IPS DF 4.7 (cell line): ENCODE data around the gene LRRN1.

ENCODE experiments used
- DNase-seq: peaks from one replicate; pipeline ENCODE4 v3.0.0-alpha.2; 2013; ENCODE audit warnings: low spot score; ENCODE audit errors: extremely low read depth

LRRN1 gene

GRCh38 chr3:3799173-3800079 lies at the start of gene LRRN1:
LRRN1 (plus strand) TSS chr3:3799431; CDS start chr3:3844642, 45,211 bp downstream.
- DNase-seq = no peak

- no peak for DNase-seq
Measured at GRCh38 chr3:3753416-3753815, 45.8 kb upstream of the LRRN1 start.

GRCh38 chr3:3765661-3766060 lies 33.6 kb upstream of the LRRN1 start:
- no peak for DNase-seq

- DNase-seq = no peak
Measured at GRCh38 chr3:3766140-3766539, 33.1 kb upstream of the LRRN1 start.

GRCh38 chr3:3771094-3771493 lies 28.1 kb upstream of the LRRN1 start:
- DNase-seq = no peak

- DNase-seq = no peak
Measured at GRCh38 chr3:3771567-3771966, 27.7 kb upstream of the LRRN1 start.

- DNase-seq = no peak
Measured at GRCh38 chr3:3772338-3772737, 26.9 kb upstream of the LRRN1 start.

- no peak for DNase-seq
Measured at GRCh38 chr3:3772920-3773319, 26.3 kb upstream of the LRRN1 start.

GRCh38 chr3:3776607-3777006 lies 22.6 kb upstream of the LRRN1 start:
- no peak for DNase-seq

- no peak for DNase-seq
Measured at GRCh38 chr3:3778216-3778615, 21.0 kb upstream of the LRRN1 start.

GRCh38 chr3:3778641-3779270 lies 20.5 kb upstream of the LRRN1 start:
- DNase-seq = no peak

GRCh38 chr3:3782457-3782856 lies 16.8 kb upstream of the LRRN1 start:
- no peak for DNase-seq

- no peak for DNase-seq
Measured at GRCh38 chr3:3783210-3783609, 16.0 kb upstream of the LRRN1 start.

GRCh38 chr3:3783696-3784095 lies 15.5 kb upstream of the LRRN1 start:
- DNase-seq = no peak

GRCh38 chr3:3792391-3792790 lies 6.8 kb upstream of the LRRN1 start:
- DNase-seq = no peak

- no peak for DNase-seq
Measured at GRCh38 chr3:3798631-3799113, 559 bp upstream of the LRRN1 start.

- DNase-seq = no peak
Measured at GRCh38 chr3:3800080-3800455, 837 bp downstream of the LRRN1 start.

- no peak for DNase-seq
Measured at GRCh38 chr3:3800685-3801493, 1.7 kb downstream of the LRRN1 start.

- no peak for DNase-seq
Measured at GRCh38 chr3:3801494-3801841, 2.2 kb downstream of the LRRN1 start.

GRCh38 chr3:3802046-3802445 lies 2.8 kb downstream of the LRRN1 start:
- no peak for DNase-seq

- no peak for DNase-seq
Measured at GRCh38 chr3:3804560-3804959, 5.3 kb downstream of the LRRN1 start.

- no peak for DNase-seq
Measured at GRCh38 chr3:3806092-3806491, 6.9 kb downstream of the LRRN1 start.
